HEK293 (cell line): ENCODE data around the gene FIBP.

Experiments
- CTCF ChIA-PET: fragments of 350-600 bp; formaldehyde crosslinking; extraction: SDS; loops from one replicate; lab custom pipeline; 2021; ENCODE audit warnings: antibody characterized with exemption; lab: Yijun Ruan, JAX
- POLR2A ChIA-PET: fragments of 300-600 bp; formaldehyde crosslinking; extraction: SDS; loops from one replicate; lab custom pipeline; 2020; ENCODE audit warnings: antibody characterized with exemption, inconsistent platforms; lab: Yijun Ruan, JAX
- H3K27ac ChIP-seq: fragments of 200-500 bp; sonication (Bioruptor generic); 2 replicates; pipeline ENCODE4 v1.5.1; 2014; ENCODE audit warnings: low read depth, low read length, control low read depth, inconsistent platforms; ENCODE audit errors: extremely low read depth
- H3K36me3 ChIP-seq, 2 experiments: fragments of 200-500 bp in 1 of 2; sonication (Bioruptor generic) in 1 of 2; 1 replicate in 1 of 2; 2 replicates in 1 of 2; pipeline ENCODE4 v1.5.1; 2014 to 2017; ENCODE audit warnings: inconsistent platforms in 2 of 2, low read length in 2 of 2; ENCODE audit not compliant: control insufficient read depth in 2 of 2, insufficient read depth in 1 of 2
- H3K4me1 ChIP-seq: fragments of 200-500 bp; sonication (Bioruptor generic); 2 replicates; pipeline ENCODE4 v1.5.1; 2014; ENCODE audit warnings: mild to moderate bottlenecking, low read length, inconsistent platforms; ENCODE audit not compliant: control insufficient read depth, insufficient read depth
- H3K4me3 ChIP-seq: 2 replicates; pipeline ENCODE4 v1.5.1; 2011; ENCODE audit warnings: low read depth, mild to moderate bottlenecking, control low read depth, low read length, moderate library complexity
- H3K9me3 ChIP-seq: fragments of 200-500 bp; sonication (Bioruptor generic); 2 replicates; pipeline ENCODE4 v1.5.1; 2014; ENCODE audit warnings: low read depth, low read length, inconsistent platforms; ENCODE audit not compliant: control insufficient read depth, insufficient read depth
- EGR2 ChIP-seq: fragments of 450-650 bp; formaldehyde crosslinking; IDR thresholded peaks from 2 replicates; pipeline ENCODE4 v1.5.1; 2016; ENCODE audit warnings: low read depth, missing biosample characterization, missing genetic modification characterization
- OSR2 ChIP-seq: fragments of 450-650 bp; formaldehyde crosslinking; IDR thresholded peaks from 2 replicates; pipeline ENCODE4 v1.5.1; 2016; ENCODE audit warnings: missing biosample characterization, missing genetic modification characterization
- PRDM10 ChIP-seq: fragments of 450-650 bp; formaldehyde crosslinking; IDR thresholded peaks from 2 replicates; pipeline ENCODE4 v1.5.1; 2016; ENCODE audit warnings: missing biosample characterization, missing genetic modification characterization
- PRDM2 ChIP-seq: fragments of 450-650 bp; formaldehyde crosslinking; IDR thresholded peaks from 2 replicates; pipeline ENCODE4 v1.5.1; 2016; ENCODE audit warnings: missing biosample characterization, missing genetic modification characterization, borderline replicate concordance
- SP2 ChIP-seq: fragments of 450-650 bp; formaldehyde crosslinking; IDR thresholded peaks from 2 replicates; pipeline ENCODE4 v1.5.1; 2016; ENCODE audit warnings: missing biosample characterization, missing genetic modification characterization
- SP7 ChIP-seq: fragments of 450-650 bp; formaldehyde crosslinking; IDR thresholded peaks from 2 replicates; pipeline ENCODE4 v1.5.1; 2016; ENCODE audit warnings: missing biosample characterization, missing genetic modification characterization
- YY1 ChIP-seq: fragments of 450-650 bp; formaldehyde crosslinking; IDR thresholded peaks from 2 replicates; pipeline ENCODE4 v1.5.1; 2018; ENCODE audit warnings: missing biosample characterization, missing genetic modification characterization
- YY2 ChIP-seq: fragments of 450-650 bp; formaldehyde crosslinking; IDR thresholded peaks from 2 replicates; pipeline ENCODE4 v1.5.1; 2016; ENCODE audit warnings: missing biosample characterization, missing genetic modification characterization
- ZBTB10 ChIP-seq: fragments of 450-650 bp; formaldehyde crosslinking; IDR thresholded peaks from 2 replicates; pipeline ENCODE4 v1.5.1; 2016; ENCODE audit warnings: missing biosample characterization, missing genetic modification characterization
- ZBTB17 ChIP-seq: fragments of 450-650 bp; formaldehyde crosslinking; IDR thresholded peaks from 2 replicates; pipeline ENCODE4 v1.5.1; 2016; ENCODE audit warnings: missing biosample characterization, missing genetic modification characterization
- ZBTB48 ChIP-seq: fragments of 450-650 bp; formaldehyde crosslinking; IDR thresholded peaks from 2 replicates; pipeline ENCODE4 v1.5.1; 2016; ENCODE audit warnings: missing biosample characterization, missing genetic modification characterization
- ZBTB8A ChIP-seq: fragments of 450-650 bp; formaldehyde crosslinking; IDR thresholded peaks from 2 replicates; pipeline ENCODE4 v1.5.1; 2016; ENCODE audit warnings: missing biosample characterization, missing genetic modification characterization
- ZNF155 ChIP-seq: fragments of 450-650 bp; formaldehyde crosslinking; IDR thresholded peaks from 2 replicates; pipeline ENCODE4 v1.5.1; 2016; ENCODE audit warnings: missing biosample characterization, missing genetic modification characterization
- ZNF513 ChIP-seq: fragments of 450-650 bp; IDR thresholded peaks from 2 replicates; pipeline ENCODE4 v1.5.1; 2018; ENCODE audit warnings: missing biosample characterization, missing genetic modification characterization
- ZNF521 ChIP-seq: fragments of 450-650 bp; formaldehyde crosslinking; IDR thresholded peaks from 2 replicates; pipeline ENCODE4 v1.5.1; 2017; ENCODE audit warnings: missing biosample characterization, mild to moderate bottlenecking, missing genetic modification characterization
- ZNF585B ChIP-seq: fragments of 450-650 bp; formaldehyde crosslinking; IDR thresholded peaks from 2 replicates; pipeline ENCODE4 v1.5.1; 2016; ENCODE audit warnings: missing biosample characterization, missing genetic modification characterization
- ZNF610 ChIP-seq: fragments of 450-650 bp; formaldehyde crosslinking; IDR thresholded peaks from 2 replicates; pipeline ENCODE4 v1.5.1; 2016; ENCODE audit warnings: missing biosample characterization, missing genetic modification characterization, borderline replicate concordance
- ZNF76 ChIP-seq: fragments of 450-650 bp; formaldehyde crosslinking; IDR thresholded peaks from 2 replicates; pipeline ENCODE4; 2016; ENCODE audit warnings: low read depth, missing biosample characterization, missing genetic modification characterization, borderline replicate concordance
- ZSCAN18 ChIP-seq: fragments of 450-650 bp; formaldehyde crosslinking; IDR thresholded peaks from 2 replicates; pipeline ENCODE4 v1.5.1; 2016; ENCODE audit warnings: missing biosample characterization, missing genetic modification characterization
- ZSCAN23 ChIP-seq: fragments of 450-650 bp; formaldehyde crosslinking; IDR thresholded peaks from 2 replicates; pipeline ENCODE4 v1.5.1; 2016; ENCODE audit warnings: missing biosample characterization, missing genetic modification characterization
- ZSCAN30 ChIP-seq: fragments of 450-650 bp; IDR thresholded peaks from 2 replicates; pipeline ENCODE4 v1.5.1; 2018; ENCODE audit warnings: missing biosample characterization, mild to moderate bottlenecking, missing genetic modification characterization, moderate library complexity

The FIBP gene

GRCh38 chr11:65888163-65888814 lies at the start of gene FIBP:
TSS of gene FIBP (minus strand) at chr11:65888471. CDS start at chr11:65888418, 53 bp downstream.
- POLR2A ChIA-PET, result interaction anchor here (0.6 to 6.1 kb wide), 49 partner anchors 9 to 1550 kb away, joined by 3 to 121 read pairs (median 4); partner anchors contain the start of genes BANF1, C11orf68, CFL1 and CTSW
- no peaks in the 10 kb centered on the region for H3K4me1 ChIP-seq
- peaks cover 0 to 38% of the 10 kb centered on the region in 2 experiments; a peak in 2 of 3 replicates for H3K36me3 ChIP-seq
- H3K4me3 ChIP-seq, result peak within 1 kb of the TSS; percentile 87
- CTCF ChIA-PET, result interaction anchor here (0.6 to 9.5 kb wide), 39 partner anchors 9 to 1129 kb away, joined by 3 to 189 read pairs (median 4); partner anchors contain the start of genes CATSPER1, CFL1, CTSW and FOSL1
- peak within 1 kb of the TSS; percentile 56; the same call in 1 of the 2 replicates for H3K27ac ChIP-seq
- H3K9me3 ChIP-seq, result no peaks in the 10 kb centered on the region
- TF ChIP-seq YY2 (peak; percentile 45; the same call in 1 of the 2 replicates), ZSCAN23 (tag by site-specific recombination) (no peak), ZBTB8A (tag by site-specific recombination) (peak; percentile 79), ZSCAN18 (tag by site-specific recombination) (no peak), ZNF155 (no peak), ZNF610 (tag by site-specific recombination) (peak; percentile 47; the same call in 1 of the 2 replicates), OSR2 (no peak), ZBTB10 (tag by site-specific recombination) (peak; percentile 14), ZSCAN30 (tag by site-specific recombination) (peak; percentile 53; the same call in 1 of the 2 replicates), EGR2 (tag by site-specific recombination) (no peak), PRDM10 (tag by site-specific recombination) (0 out of 2 replicates have a peak, but pooled peaks have one; percentile 71), ZBTB48 (peak; percentile 44), SP2 (tag by site-specific recombination) (peak; percentile 85), ZNF585B (tag by site-specific recombination) (no peak), ZNF76 (tag by site-specific recombination) (peak; percentile 45; the same call in 1 of the 2 replicates), YY1 (tag by site-specific recombination) (peak; percentile 62; the same call in 1 of the 2 replicates), SP7 (tag by site-specific recombination) (peak; percentile 72), PRDM2 (tag by site-specific recombination) (no peak), ZNF521 (tag by site-specific recombination) (no peak), ZNF513 (tag by site-specific recombination) (no peak), ZBTB17 (peak; percentile 97)
